Measurements from ENCODE around the gene PRKCG.

GRCh38 chr19:53878776-53879139 lies 3.2 kb upstream of the PRKCG start:
- no peak for TF ChIP-seq CTCF (IDR thresholded peaks at IDR 0.05)
- TF ChIP-seq EP300 (IDR thresholded peaks at IDR 0.05): no peak
